ENCODE measurements around the gene RASSF6.

- TF ChIP-seq NFRKB (IDR thresholded peaks at IDR 0.05) (no peak), SP1 (IDR thresholded peaks at IDR 0.05) (no peak), SUZ12 (IDR thresholded peaks at IDR 0.05) (no peak), BHLHE40 (IDR thresholded peaks at IDR 0.05; ENCODE audit: borderline replicate concordance) (no peak), FOXM1 (IDR thresholded peaks at IDR 0.05; ENCODE audit: borderline replicate concordance) (no peak), ZNF384 (IDR thresholded peaks at IDR 0.05) (no peak), ELF4 (IDR thresholded peaks at IDR 0.05) (no peak), PKNOX1 (IDR thresholded peaks at IDR 0.05) (no peak), ARNT (IDR thresholded peaks at IDR 0.05) (no peak), FOXA1 (IDR thresholded peaks at IDR 0.05) (no peak)
Measured at GRCh38 chr4:73603271-73603710, 16.9 kb downstream of the RASSF6 start.
